ENCODE data around the gene SUMO2.
A peak's percentile ranks its signal among the peaks of the same experiment; 100 is the strongest.

The SUMO2 gene

GRCh38 chr17:75147878-75148546 lies 34.7 kb downstream of the SUMO2 start:
- Histone ChIP-seq H3K4me1 (ENCODE audit: control insufficient read depth, insufficient read depth, low read length) (peaks cover 4% of the 10 kb centered on the region; the same call in 1 of the 2 replicates), H3K9me3 (ENCODE audit: control insufficient read depth, insufficient read depth, low read depth, low read length) (no peaks in the 10 kb centered on the region), H3K4me3 (ENCODE audit: low read depth, low read length) (no peak overlapping the region), H3K27ac (ENCODE audit: extremely low read depth, low read depth, low read length) (no peak overlapping the region), H3K36me3 (ENCODE audit: control insufficient read depth in 2 of 2, insufficient read depth in 1 of 2, low read length in 2 of 2) (peaks cover 58 to 63% of the 10 kb centered on the region in 2 experiments)
- ChIA-PET CTCF (interaction anchor here (0.5 to 2.9 kb wide), 6 partner anchors 17 to 264 kb away, joined by 3 to 19 read pairs (median 6); no protein-coding TSS in a partner anchor), POLR2A (interaction anchor here (0.6 to 0.8 kb wide), 2 partner anchors 12 to 38 kb away, joined by 3 to 4 read pairs; no protein-coding TSS in a partner anchor)
- TF ChIP-seq ZNF600 (tag by site-specific recombination; IDR thresholded peaks at IDR 0.05): peak; percentile 53; the same call in 1 of the 2 replicates
- TF ChIP-seq ZNF549 (tag by site-specific recombination; IDR thresholded peaks at IDR 0.05): no peak

GRCh38 chr17:75146592-75146991 lies 36.2 kb downstream of the SUMO2 start:
- Histone ChIP-seq H3K36me3 (ENCODE audit: control insufficient read depth in 2 of 2, insufficient read depth in 1 of 2, low read length in 2 of 2) (peaks cover 69 to 75% of the 10 kb centered on the region in 2 experiments), H3K4me3 (ENCODE audit: low read depth, low read length) (no peak overlapping the region), H3K9me3 (ENCODE audit: control insufficient read depth, insufficient read depth, low read depth, low read length) (no peaks in the 10 kb centered on the region), H3K27ac (ENCODE audit: extremely low read depth, low read depth, low read length) (no peak overlapping the region), H3K4me1 (ENCODE audit: control insufficient read depth, insufficient read depth, low read length) (no peaks in the 10 kb centered on the region; the same call in 1 of the 2 replicates)
- ChIA-PET CTCF (interaction anchor here (0.7 to 2.5 kb wide), 3 partner anchors 33 to 405 kb away, joined by 5 to 18 read pairs (median 10); no protein-coding TSS in a partner anchor), POLR2A (interaction anchor here (1.6 to 3.7 kb wide), 2 partner anchors 8 to 15 kb away, joined by 6 to 27 read pairs; partner anchors contain the start of genes JPT1 and NT5C)
- no peak for TF ChIP-seq ZNF239 (tag by site-specific recombination; IDR thresholded peaks at IDR 0.05)
- TF ChIP-seq REST (tag by site-specific recombination; IDR thresholded peaks at IDR 0.05): 0 out of 2 replicates have a peak, but pooled peaks have one; percentile 42

GRCh38 chr17:75144816-75145512 lies 37.8 kb downstream of the SUMO2 start:
- TF ChIP-seq ZBTB17 (tag by site-specific recombination; IDR thresholded peaks at IDR 0.05): 0 out of 2 replicates have a peak, but pooled peaks have one; percentile 38
- TF ChIP-seq ZNF362 (tag by site-specific recombination; IDR thresholded peaks at IDR 0.05): 0 out of 2 replicates have a peak, but pooled peaks have one; percentile 25
- no peak for TF ChIP-seq KLF7 (tag by site-specific recombination; IDR thresholded peaks at IDR 0.05; ENCODE audit: borderline replicate concordance)
- H3K4me3 ChIP-seq (ENCODE audit: low read depth, low read length): no peak overlapping the region
- no peaks in the 10 kb centered on the region for H3K4me1 ChIP-seq (ENCODE audit: control insufficient read depth, insufficient read depth, low read length)
- ChIA-PET CTCF (interaction anchor here (0.6 to 2.5 kb wide), 8 partner anchors 14 to 277 kb away, joined by 3 to 18 read pairs (median 5); partner anchors contain the start of genes CDR2L and NT5C), POLR2A (interaction anchor here (0.9 to 3.7 kb wide), 3 partner anchors 10 to 60 kb away, joined by 4 to 27 read pairs (median 6); partner anchors contain the start of genes JPT1, NT5C and NUP85)
- no peaks in the 10 kb centered on the region for H3K9me3 ChIP-seq (ENCODE audit: control insufficient read depth, insufficient read depth, low read depth, low read length)
- H3K36me3 ChIP-seq (ENCODE audit: control insufficient read depth in 2 of 2, insufficient read depth in 1 of 2, low read length in 2 of 2): peaks cover 84 to 86% of the 10 kb centered on the region in 2 experiments
- H3K27ac ChIP-seq (ENCODE audit: extremely low read depth, low read depth, low read length): no peak overlapping the region

- ChIA-PET CTCF (interaction anchor here (0.6 to 1.5 kb wide), 4 partner anchors 11 to 98 kb away, joined by 3 to 5 read pairs (median 4); partner anchors contain the start of gene NT5C), POLR2A (interaction anchor here (0.6 to 1.7 kb wide), 5 partner anchors 11 to 108 kb away, joined by 3 to 4 read pairs (median 3); no protein-coding TSS in a partner anchor)
- no peaks in the 10 kb centered on the region for H3K9me3 ChIP-seq (ENCODE audit: control insufficient read depth, insufficient read depth, low read depth, low read length)
- peaks cover 93 to 95% of the 10 kb centered on the region in 2 experiments for H3K36me3 ChIP-seq (ENCODE audit: control insufficient read depth in 2 of 2, insufficient read depth in 1 of 2, low read length in 2 of 2)
- no peak for TF ChIP-seq ZNF76 (tag by site-specific recombination; IDR thresholded peaks at IDR 0.05; ENCODE audit: borderline replicate concordance, low read depth)
- no peak for TF ChIP-seq OSR2 (tag by site-specific recombination; IDR thresholded peaks at IDR 0.05)
- H3K4me1 ChIP-seq (ENCODE audit: control insufficient read depth, insufficient read depth, low read length): no peaks in the 10 kb centered on the region
- no peak overlapping the region for H3K4me3 ChIP-seq (ENCODE audit: low read depth, low read length)
- no peak overlapping the region for H3K27ac ChIP-seq (ENCODE audit: extremely low read depth, low read depth, low read length)
Measured at GRCh38 chr17:75142236-75142971, 40.4 kb downstream of the SUMO2 start.
